DMS79 treated with DMSO at 0.1 percent for 48 hours (cell line): Measurements from ENCODE around the gene SCARF1.
A peak's percentile ranks its signal among the peaks of the same experiment; 100 is the strongest.

Source experiments
- DNase-seq: peaks from one replicate; lab custom pipeline; 2025; lab: John Stamatoyannopoulos, UW

The SCARF1 gene

DNA sequence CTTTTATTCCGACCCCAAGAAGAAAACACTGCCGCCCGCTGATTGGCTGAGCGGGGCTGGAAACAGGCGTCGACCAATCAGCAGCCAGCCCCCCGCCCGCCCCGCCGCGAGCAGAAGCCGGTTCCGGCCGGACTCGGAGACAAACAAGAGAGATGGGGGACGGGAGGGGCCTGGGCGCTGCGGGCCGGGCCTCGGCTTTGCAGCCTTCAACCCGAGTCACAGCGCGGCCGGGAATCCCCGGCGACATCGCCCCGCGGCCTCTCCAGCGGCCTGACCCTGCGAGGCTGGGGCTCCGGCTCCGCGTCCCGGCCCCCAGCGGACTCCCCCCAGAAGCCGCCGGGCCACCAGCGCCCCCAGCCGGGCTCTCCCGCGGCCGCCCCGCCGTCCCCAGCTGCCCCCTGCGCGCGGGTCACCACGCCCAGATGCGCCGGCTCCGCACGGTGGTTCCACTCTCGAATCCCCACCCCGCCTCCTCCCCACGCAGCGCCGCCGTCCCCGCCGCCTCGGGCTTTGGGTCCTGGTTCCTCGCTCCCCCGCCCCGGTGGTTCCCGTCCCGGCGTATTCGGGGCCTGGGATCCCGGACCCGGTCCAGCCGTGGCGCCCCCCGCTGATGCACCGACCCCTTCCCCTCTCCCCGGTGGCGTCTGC, 16.6 kb downstream of the SCARF1 start:
- DNase-seq: peak; percentile 75

DNA sequence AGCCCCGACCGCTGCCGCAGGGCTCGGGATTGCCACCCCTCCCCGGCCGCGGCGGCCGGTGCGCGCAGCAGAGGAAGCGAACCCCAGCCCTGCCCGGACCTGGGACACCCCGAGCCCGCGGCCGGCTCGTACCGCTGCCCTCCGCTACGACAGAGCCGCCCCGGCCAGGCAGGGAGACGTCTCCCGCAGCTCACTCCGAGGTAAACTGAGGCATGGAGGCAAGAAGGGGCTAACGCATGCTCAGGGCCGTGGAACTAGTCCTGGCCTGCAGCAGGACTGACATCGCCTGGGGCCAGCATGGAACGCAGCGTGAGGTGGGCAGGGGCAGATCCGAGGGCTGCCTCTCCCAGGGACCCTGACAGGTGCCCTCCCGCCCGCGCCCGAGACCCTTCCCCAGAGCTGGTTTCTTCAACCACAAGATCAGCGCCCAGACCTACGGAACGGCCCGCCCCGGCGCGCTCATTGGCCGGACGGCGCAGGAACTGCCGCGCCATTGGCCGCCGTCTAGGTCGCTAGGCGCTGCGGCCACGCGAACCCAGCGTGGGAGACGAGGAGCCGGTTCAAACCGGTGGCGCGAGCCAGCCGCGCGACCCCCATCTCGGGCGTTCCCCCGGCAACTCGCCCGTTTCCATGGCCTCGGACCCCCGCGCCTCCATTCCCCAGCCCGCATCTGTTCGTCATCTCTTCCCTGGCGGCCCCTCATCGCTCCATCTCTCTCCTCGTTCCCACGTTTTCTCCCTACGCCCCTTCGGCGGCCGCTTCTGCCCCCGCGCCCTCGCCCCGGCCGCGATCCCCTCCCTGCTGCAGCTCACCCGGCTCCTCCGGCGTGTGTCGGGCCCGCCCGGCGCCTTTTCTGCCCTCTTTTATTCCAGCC, 17.3 kb downstream of the SCARF1 start, which contains the start of gene SLC43A2:
TSS of gene SLC43A2 (minus strand) at position 853 of the 874 bp plus-strand sequence. CDS start 960 bp downstream, outside the sequence.
- peak; percentile 43 for DNase-seq

DNA sequence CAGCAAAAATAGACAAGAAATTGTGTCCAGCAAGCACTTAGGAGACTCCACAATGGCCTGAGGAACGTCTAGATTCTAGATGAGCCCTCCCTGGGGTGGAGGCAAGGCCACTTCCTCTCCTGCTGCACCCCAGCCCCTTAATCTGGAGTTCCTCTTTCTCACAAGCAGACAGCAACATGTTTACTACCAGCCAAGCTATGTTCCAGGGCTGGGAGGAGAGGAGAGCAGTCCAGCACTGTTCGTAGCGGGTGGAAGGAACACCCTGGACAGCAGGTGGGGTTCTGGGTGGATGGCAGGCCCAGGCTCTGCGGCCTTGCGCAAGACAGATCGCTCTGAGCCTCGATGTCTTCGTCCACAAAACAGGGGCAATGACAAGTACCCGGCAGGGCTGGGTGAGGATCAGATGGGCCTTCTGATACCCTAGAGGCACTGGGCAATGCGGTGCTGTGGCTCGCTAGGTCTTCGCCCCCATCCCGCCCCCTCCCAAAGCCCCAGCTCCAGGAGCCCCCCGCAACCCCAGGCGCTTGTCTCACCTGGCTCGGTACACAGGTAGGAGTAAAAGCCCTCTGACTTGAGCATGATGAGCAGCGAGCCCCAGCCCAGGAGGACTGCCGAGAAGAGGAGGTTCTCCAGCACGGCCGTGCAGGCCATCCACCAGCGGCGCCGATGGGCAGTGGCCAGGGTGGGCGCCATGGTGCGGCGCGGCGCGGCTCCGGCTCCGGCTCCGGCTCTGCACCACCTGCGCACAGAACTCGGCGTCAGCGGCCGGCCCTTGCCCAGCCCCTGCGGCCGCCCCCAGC, 18.1 kb downstream of the SCARF1 start:
- DNase-seq: no peak

DNA sequence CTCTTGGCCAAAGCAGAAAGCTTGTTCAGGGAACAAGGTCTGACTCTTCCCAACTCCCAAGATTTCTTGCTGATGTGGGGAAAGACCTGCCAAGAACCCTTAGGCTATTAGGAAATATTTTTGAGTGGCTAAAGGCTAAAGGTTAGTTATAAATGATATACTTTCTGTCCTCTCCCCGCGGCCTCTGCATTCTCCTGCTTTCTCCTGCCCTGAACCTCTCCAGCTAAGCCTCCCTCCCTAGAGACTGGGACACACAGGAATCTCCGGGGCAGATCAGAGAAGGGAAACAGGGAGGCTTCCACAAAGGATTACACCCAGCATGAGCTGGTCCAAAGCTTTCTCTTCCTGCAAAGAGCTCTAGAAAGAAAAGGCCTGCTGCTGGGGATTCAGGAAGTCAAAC, 19.2 kb downstream of the SCARF1 start:
- DNase-seq: no peak

DNA sequence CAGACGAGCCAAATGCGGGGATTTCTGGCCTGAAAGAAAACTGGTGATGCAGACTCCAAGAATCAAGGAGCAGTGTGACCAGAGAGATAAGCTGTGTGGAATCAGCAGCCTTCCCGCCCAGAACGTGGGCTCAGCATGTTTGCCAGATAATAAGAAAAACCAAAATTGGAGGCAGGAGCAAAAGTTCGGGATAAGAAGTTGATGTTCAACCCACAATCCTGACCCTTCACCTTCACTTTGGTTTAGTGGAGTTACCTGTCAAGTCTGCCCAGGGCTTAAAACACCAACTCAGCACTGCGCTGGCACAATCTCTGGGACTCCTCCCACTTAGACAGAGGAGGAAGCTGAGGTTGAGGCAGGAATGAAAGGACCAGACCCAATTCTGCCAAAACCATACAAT, 20.0 kb downstream of the SCARF1 start:
- DNase-seq: no peak

DNA sequence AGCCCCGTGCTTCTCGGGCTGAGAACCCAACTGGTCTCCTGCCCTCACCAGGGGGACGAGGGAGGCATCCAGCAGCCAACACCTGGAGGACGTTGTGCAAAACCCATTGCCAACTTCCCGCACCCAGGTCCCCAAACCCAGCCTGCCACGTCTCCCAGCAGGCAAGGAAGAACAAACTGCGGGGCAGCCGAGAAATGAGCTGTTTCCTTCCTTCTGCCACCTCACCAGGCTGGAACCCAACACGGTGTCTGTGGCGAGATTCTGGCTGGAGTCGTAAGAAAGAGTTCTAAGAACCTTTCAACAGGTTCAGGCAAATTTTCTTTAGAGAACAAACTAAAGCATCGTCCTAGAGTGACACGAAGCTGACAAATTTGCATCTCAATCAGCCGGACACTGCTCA, 20.5 kb downstream of the SCARF1 start:
- DNase-seq: no peak

DNA sequence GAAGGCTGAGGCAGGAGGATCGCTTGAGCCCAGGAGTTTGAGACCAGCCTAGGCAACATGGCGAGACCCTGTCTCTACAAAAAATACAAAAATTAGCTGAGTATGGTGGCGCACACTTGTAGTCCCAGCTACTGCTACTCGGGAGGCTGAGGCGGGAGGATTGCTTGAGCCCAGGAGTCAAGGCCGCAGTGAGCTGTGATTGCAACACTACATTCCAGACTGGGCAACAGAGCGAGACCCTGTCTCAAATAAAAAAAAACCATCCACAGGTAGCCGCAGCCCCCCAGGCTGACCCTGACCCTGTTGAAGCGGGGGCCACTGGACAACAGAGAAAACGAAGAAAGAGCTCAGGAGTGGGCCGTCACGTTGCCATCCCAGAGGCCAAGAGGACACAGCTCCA, 20.9 kb downstream of the SCARF1 start:
- DNase-seq: no peak

DNA sequence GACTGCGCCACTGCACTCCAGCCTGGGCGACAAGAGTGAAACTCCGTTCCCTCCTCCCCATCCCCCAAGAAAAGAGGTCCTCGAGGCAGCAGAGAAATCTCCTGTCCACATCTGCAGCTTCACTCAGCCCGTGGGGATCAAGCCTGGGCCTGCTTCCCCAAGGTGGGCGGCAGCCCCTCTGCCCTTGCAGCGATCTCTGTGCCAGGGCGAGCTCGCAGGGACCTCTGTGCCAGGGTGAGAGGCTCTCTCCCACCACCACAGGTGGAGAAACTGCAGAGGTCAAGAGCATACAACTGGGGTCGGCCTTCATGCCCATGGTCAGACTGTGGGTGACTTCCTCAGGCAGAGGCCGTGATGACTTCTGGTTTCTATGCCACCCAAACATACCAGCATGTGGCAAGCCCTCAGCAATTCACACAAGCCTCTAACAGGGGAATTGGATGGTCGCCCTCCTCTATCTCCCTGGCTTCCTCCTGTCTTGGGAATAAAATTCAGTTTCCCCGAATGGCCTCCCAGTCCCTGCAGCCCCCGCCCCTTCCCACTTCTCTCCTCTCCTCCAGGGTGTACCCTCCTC, 22.4 kb downstream of the SCARF1 start:
- DNase-seq: no peak

DNA sequence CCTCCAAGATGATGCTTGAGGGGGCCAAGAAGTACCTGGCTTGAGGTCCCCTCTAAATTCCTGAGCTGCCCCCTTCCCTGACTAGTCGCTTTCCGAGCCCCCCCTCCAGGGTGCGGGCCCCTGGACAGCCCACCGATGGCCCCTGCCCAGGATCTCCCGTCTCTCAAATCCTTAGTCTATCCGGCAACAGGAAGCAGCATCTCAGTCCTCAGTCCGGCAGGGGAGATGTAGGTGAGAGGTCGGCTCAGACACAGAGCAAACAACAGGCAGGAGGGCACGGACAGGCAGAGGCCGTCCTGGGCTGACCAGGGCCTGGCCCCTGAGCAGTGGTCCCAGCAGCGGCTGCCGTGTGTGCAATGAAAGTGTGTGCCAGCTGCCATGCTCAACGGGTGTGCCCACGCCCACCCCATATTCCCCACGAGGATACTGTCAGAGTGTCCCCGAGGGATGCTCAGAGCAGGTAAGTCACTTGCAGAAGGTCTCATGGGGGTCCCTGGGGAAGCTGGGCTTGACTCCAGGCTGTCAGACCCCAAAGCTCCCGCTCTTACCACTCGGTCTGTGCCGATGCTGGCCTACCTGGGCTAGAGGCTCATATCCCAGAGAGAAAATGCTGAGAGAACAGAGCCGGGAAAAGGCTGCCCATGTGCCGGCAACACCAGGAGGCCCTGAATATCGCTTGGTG, 24.1 kb downstream of the SCARF1 start:
- no peak for DNase-seq

DNA sequence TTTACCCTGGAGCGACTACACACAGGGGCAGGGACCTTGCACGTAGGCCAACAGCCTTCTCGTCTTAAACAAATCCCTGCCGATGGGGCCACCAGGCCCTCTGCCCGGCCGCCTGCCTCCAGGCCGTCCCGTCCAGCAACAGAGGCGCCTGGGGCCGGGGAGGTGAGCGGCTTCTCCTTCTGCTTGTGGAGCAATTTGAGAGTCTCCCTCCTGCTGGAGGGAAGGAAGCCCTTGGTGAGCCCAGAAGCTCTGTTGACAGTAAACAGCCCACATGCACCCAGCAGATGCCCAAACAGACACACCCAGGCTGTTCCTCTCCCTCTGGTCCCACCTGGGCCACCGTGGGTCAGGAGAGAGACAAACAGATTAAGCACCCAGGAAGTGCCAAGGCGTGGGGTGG, 25.0 kb downstream of the SCARF1 start:
- no peak for DNase-seq

DNA sequence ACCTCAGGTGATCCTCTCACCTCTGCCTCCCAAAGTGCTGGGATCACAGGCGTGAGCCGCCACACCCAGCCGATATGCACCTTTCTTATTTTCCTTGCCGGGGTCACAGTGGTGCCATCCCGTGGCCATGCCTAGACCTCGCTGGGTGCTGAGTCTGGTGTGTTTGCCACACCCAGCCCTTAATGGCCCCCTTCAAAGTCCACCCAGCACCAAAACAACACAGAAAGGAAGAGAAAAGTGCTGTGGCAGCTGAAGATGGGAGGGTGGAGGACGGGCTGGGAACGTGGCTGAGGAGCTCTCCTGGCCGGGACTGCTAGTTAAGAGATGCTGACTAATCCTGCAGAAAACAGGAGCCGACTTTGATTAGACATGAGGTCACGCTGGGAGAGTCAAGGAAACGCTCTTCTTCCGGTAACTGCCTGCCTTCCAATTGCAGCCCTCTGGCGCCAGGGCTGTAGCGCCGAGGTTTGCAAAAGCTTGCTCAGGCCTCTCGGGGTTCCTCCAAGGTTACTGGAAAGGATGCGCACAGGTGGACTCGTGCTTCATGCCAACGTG, 27.8 kb downstream of the SCARF1 start:
- DNase-seq: no peak

DNA sequence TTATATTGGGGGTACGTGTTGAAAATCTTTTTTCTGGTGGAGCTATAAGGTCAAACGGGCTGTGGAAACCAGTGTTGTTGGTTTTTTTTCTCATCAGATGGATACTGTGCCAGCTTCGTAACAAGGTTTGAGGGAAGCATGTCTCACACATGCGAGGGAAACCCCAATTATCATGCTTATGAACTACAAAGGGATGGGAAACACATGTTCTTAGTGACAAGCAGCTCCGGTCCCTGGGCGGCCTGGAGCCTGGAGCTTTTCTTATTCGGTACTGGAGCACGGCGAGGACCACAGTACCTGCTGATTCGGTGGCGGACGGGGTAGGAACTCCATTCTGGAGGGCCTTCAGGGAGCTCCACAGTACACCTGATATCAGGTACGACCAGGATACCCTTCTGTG, 29.4 kb downstream of the SCARF1 start:
- no peak for DNase-seq

DNA sequence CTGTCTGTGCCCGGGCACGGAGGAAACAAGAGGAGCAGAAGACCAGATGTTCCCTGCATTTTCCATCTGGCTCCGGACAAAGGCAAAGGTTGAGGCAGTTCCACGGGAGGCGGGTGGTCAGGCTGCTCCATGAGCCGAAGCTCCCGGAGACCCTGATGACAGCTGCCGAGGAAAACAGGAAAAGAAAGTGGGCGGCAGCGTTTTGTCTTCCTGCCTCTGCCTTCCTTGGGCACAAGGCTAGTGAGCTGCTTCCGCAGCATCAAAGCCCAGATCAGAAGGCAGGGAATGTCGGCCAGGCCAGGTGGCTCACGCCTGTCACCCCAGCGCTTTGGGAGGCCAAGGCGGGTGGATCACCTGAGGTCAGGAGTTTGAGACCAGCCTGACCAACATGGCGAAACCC, 33.1 kb downstream of the SCARF1 start:
- no peak for DNase-seq

DNA sequence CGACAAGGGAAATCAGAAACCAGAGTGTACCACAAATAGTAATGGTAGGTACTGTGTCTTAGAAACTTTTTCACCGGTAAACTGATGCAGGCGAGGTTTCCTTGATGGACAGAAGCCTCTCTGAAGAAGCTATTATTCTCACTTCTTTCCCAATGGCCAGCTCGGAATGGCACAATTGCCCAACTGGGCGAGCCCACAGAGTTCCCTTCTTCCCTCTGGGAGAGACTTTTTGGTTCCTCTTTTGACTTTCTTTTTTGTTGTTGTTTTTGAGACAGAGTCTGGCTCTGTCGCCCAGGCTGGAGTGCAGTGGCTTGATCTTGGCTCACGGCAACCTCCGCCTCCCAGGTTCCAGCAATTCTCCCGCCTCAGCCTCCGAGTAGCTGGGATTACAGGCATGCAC, 33.8 kb downstream of the SCARF1 start:
- no peak for DNase-seq

DNA sequence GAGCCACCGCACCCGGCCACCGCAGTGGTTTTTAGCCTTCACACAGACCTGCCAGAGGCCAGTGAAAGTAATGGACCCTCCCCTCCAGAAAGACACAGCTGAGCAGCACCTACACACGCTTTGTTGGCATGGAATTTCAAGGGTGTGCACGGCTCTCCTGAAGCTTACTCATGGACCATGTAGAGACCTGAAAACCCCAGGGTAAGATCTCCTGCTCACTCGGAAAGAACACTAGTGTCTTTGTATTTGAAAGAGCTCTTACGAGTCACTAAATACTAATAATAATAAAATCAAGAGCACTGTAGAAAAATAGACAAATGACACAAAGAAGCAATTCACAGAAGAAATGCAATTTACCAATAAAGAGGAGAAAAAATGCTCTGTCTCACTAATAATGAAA, 36.9 kb downstream of the SCARF1 start:
- no peak for DNase-seq

DNA sequence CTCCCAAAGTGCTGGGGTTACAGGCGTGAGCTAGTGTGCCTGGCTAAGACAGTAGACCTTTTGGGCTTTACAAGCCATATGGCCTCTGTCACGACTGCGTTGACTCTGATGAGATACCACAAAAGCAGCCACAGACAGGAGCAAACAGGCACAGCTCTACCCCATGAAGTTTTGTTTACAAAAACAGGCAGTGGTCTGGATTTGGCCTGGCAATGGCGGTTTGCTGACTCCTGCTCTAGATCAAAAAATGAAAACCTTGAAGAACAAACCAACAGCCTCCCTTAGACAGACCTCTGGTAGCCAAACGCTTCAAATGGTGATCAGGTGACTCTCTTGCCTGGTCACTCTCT, 37.6 kb downstream of the SCARF1 start:
- DNase-seq: no peak

DNA sequence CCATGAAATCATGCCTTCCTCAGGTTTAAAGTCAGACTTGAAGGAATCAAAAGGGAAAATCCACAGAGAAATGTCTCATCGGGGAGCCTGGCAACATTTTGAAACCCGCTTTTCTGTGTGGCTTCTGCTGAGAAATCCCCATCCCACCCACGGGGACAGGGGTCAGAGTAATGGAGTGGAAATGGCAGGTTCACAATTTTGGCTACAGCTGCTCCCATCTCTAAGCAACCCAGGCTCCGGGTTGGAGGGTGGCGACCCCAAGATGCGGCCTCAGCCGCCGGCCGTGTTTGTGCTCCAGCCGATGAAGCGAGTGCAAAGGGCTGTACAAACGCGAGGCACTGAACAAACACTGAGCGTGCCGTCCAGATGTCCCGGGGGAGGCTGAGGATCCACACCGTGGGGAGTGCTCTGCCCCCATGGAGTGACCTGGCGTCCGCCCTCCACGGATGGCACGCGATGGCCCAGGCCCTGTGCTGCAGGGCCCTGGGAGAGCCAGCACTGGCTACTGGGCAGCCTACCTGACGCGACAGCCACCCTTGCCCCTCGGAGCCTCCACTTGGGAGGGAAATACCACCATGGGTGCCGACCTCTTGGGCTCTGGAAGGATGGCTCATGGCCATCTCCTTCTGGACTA, 39.1 kb downstream of the SCARF1 start:
- DNase-seq: no peak

DNA sequence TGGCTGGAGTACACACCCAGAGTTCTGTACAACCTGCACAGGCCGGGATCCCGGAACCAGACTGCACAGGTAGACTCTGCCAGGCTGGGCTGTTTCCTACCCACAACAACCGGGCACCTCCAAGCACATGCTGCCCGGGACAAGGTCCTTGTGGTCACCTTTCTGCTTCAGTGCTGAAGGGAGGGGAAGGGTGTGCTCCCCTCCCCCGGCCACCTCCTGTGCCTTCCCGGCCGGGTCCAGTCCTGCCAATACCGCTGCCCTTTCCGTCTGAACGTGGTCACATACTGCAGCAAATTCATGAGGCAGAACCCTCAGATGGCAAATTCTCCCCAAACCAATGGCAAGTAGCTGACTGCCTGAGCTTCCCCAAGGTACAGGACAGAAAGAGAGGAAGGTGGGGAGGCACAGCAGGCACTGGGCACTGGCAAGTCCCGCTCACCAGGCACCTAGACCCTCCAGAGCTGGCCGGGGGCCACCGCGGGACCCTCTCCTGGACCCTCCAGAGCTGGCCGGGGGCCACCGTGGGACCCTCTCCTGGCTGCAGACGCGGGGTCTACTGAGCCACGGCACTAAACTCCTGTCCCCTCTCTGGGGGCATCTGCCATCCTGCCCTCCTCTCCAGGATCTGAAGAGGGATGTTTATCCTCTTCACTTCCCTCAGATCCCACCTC, 39.7 kb downstream of the SCARF1 start:
- DNase-seq: no peak

DNA sequence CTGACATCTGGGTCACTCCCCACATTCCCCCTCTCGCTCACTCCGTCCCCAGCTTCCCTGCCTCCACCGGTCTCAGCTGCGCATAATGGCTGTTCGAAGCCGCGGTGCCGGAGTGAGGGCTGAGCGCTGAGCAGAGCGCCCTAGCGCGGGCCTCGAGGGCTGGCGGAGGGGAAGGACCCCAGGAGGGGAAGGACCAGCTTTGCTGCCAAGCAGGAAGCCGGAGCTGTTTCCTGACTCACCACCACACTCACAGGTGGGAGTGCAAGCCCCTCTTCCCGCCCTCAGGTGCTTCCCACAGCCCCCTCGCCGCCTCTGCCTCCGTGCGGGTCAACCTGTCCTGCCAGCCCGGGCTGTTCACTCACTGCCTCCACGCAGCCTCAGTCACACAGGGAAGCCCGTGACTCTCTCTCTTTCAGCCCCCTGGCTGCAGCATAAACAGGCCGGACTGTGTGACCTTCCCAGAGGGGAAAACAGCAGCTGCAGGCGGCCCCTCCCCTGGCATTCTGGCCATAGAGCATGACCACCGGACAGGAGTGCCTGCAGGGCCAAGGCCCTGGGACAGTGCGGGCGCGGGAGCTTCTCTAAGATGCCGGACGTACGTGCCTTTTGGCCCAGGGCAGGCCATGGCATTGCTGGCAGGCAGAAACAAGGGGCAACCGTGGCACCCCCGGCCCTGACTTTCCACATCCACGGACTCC, 40.6 kb downstream of the SCARF1 start:
- DNase-seq: no peak

DNA sequence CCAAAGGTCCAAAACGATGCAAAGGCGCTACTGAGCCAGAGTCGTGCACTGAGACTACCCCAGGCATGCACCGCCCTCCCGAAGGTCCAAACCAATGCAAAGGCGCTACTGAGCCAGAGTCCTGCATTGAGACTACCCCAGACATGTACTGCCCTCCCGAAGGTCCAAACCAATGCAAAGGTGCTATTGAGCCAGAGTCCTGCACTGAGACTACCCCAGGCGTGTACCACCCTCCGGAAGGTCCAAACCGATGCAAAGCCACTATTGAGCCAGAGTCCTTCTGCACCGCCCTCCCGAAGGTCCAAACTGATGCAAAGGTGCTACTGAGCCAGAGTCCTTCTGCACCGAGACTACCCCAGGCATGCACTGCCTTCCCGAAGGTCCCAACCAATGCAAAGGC, 44.0 kb downstream of the SCARF1 start:
- DNase-seq: no peak
